ENCODE results near the gene GLB1L2. TPM values are rescaled to one million over a fixed set of nuclear protein-coding genes. Genes with fewer than 3 reads are reported as not detected.
A peak's percentile ranks its signal among the peaks of the same experiment; 100 is the strongest.
"Not testable (repeated sequence)": the region's sequence is repeated elsewhere in the genome, so short reads cannot be mapped to it uniquely, and the experiment has no call there.

GLB1L2 gene
- total RNA-seq, 1 experiment from 2014 or later = 27.1 TPM

GRCh38 chr11:134343646-134344045 is 11.9 kb downstream of the GLB1L2 start:
- no TSS peak for BruUV-seq (replicated peaks)
- 0 out of 2 replicates have a peak, but pooled peaks have one; percentile 9 for TF ChIP-seq FOSL1 (IDR thresholded peaks at IDR 0.05; ENCODE audit: low read depth)
- no peak for TF ChIP-seq REST (IDR thresholded peaks at IDR 0.05; ENCODE audit: low read depth)
- no peak overlapping the region for H2AFZ ChIP-seq (ENCODE audit: low read depth, low read length, poor library complexity, severe bottlenecking)
- no peak overlapping the region for H3K4me2 ChIP-seq (ENCODE audit: low read length)
- intact Hi-C loops (cut with micrococcal nuclease) = no loop called here
- ChIA-PET POLR2A (no interaction called here), RAD21 (ENCODE audit: low non-redundant PET in 1 of 2, low total read pairs in 2 of 2, uncharacterized antibody in 2 of 2, unreplicated experiment in 2 of 2) (no interaction called here), CTCF (no interaction called here)
- DNase-seq (ENCODE audit: low read depth, low spot score) (no peak), ATAC-seq (no peak)
- H3K9me3 ChIP-seq (ENCODE audit: control insufficient read depth in 1 of 2, insufficient read depth in 1 of 2, low read depth in 1 of 2, low read length in 2 of 2) = no peaks in the 10 kb centered on the region
- H3K79me2 ChIP-seq (ENCODE audit: insufficient read depth, low read length) = no peaks in the 10 kb centered on the region
- no peaks in the 10 kb centered on the region for H3K27me3 ChIP-seq (ENCODE audit: insufficient read depth, low read length)
- H3K9me2 ChIP-seq (ENCODE audit: insufficient read depth) = no peaks in the 10 kb centered on the region
- H3K27ac ChIP-seq (ENCODE audit: low read depth, low read length) = no peak overlapping the region
- H3K4me1 ChIP-seq (ENCODE audit: control insufficient read depth in 1 of 2, insufficient read depth in 2 of 2, low read length in 2 of 2) = peaks cover 4 to 21% of the 10 kb centered on the region in 2 experiments; a peak in 3 of 4 replicates
- H3K36me3 ChIP-seq (ENCODE audit: control insufficient read depth in 1 of 2, insufficient read depth in 2 of 2, low read length in 2 of 2) = no peaks in the 10 kb centered on the region
- no peak overlapping the region for H3K9ac ChIP-seq (ENCODE audit: low read length)
- no peak overlapping the region for H3K4me3 ChIP-seq (replicated peaks in 1 of 2; ENCODE audit: low read depth in 1 of 2, low read length in 2 of 2)
- no peaks in the 10 kb centered on the region for H4K20me1 ChIP-seq (ENCODE audit: insufficient read depth)

GRCh38 chr11:134344497-134345236 is 12.9 kb downstream of the GLB1L2 start:
- peaks cover 2 to 17% of the 10 kb centered on the region in 2 experiments; a peak in 3 of 4 replicates for H3K4me1 ChIP-seq (ENCODE audit: control insufficient read depth in 1 of 2, insufficient read depth in 2 of 2, low read length in 2 of 2)
- BruUV-seq (replicated peaks); H3K9ac ChIP-seq (ENCODE audit: low read length); H3K79me2 ChIP-seq (ENCODE audit: insufficient read depth, low read length); H3K27me3 ChIP-seq (ENCODE audit: insufficient read depth, low read length); POLR2A ChIA-PET; H4K20me1 ChIP-seq (ENCODE audit: insufficient read depth); H3K36me3 ChIP-seq (ENCODE audit: control insufficient read depth in 1 of 2, insufficient read depth in 2 of 2, low read length in 2 of 2); H3K9me3 ChIP-seq (ENCODE audit: control insufficient read depth in 1 of 2, insufficient read depth in 1 of 2, low read depth in 1 of 2, low read length in 2 of 2); RAD21 ChIA-PET (ENCODE audit: low non-redundant PET in 1 of 2, low total read pairs in 2 of 2, uncharacterized antibody in 2 of 2, unreplicated experiment in 2 of 2); ATAC-seq; DNase-seq (ENCODE audit: low read depth, low spot score); H3K9me2 ChIP-seq (ENCODE audit: insufficient read depth); intact Hi-C loops (cut with micrococcal nuclease); H2AFZ ChIP-seq (ENCODE audit: low read depth, low read length, poor library complexity, severe bottlenecking); CTCF ChIA-PET; H3K27ac ChIP-seq (ENCODE audit: low read depth, low read length); H3K4me3 ChIP-seq (replicated peaks in 1 of 2; ENCODE audit: low read depth in 1 of 2, low read length in 2 of 2); H3K4me2 ChIP-seq (ENCODE audit: low read length): not testable (repeated sequence)

All from HCT116 (cell line).